ENCODE measurements around the gene LRP8. TPM values are rescaled to one million over a fixed set of nuclear protein-coding genes. Genes with fewer than 3 reads are reported as not detected.

The LRP8 gene
- total RNA-seq, 1 experiment from 2014 or later = 54.4 TPM

GRCh38 chr1:53271446-53272090 is 56.3 kb downstream of the LRP8 start:
- H3K9me3 ChIP-seq (ENCODE audit: low read length) = no peaks in the 10 kb centered on the region
- BruUV-seq (replicated peaks) = no TSS peak
- no peaks in the 10 kb centered on the region for H3K79me2 ChIP-seq (ENCODE audit: low read length)
- DNase-seq (no peak), ATAC-seq (no peak)
- peaks cover 22% of the 10 kb centered on the region for H3K36me3 ChIP-seq (ENCODE audit: low read depth, low read length)
- TF ChIP-seq EZH2 (IDR thresholded peaks at IDR 0.05; ENCODE audit: low read length, unreplicated experiment) (no peak), EZH2phosphoT487 (IDR thresholded peaks at IDR 0.05; ENCODE audit: borderline replicate concordance, low read length) (no peak), CTCF (conservative IDR thresholded peaks at IDR 0.05; ENCODE audit: low read depth, low read length) (no peak)
- ChIA-PET CTCF (no interaction called here), POLR2A (ENCODE audit: unreplicated experiment) (no interaction called here)
- intact Hi-C loops (cut with micrococcal nuclease) = no loop called here
- H3K9me2 ChIP-seq (replicated peaks; ENCODE audit: low read length) = no peaks in the 10 kb centered on the region
- H3K27ac ChIP-seq (ENCODE audit: low read length) = no peak overlapping the region
- H3K4me1 ChIP-seq (ENCODE audit: insufficient read depth, low read length) = peaks cover 20% of the 10 kb centered on the region
- no peak overlapping the region for H3K4me3 ChIP-seq (ENCODE audit: low read length)
- H3K9ac ChIP-seq (ENCODE audit: low read length) = no peak overlapping the region
- H3K27me3 ChIP-seq (ENCODE audit: low read length) = no peaks in the 10 kb centered on the region
- no peak overlapping the region for H2AFZ ChIP-seq (ENCODE audit: low read length)
- H4K20me1 ChIP-seq (ENCODE audit: low read length) = no peaks in the 10 kb centered on the region
- no peaks in the 10 kb centered on the region for H3F3A ChIP-seq (ENCODE audit: low read length, unreplicated experiment)
- no peak overlapping the region for H3K4me2 ChIP-seq (ENCODE audit: low read length)

- ATAC-seq = no peak
- no peak for DNase-seq
- no peaks in the 10 kb centered on the region for H3F3A ChIP-seq (ENCODE audit: low read length, unreplicated experiment)
- no TSS peak for BruUV-seq (replicated peaks)
- CTCF ChIA-PET = no interaction called here
- no peak overlapping the region for H3K4me2 ChIP-seq (ENCODE audit: low read length)
- H2AFZ ChIP-seq (ENCODE audit: low read length) = no peak overlapping the region
- H3K79me2 ChIP-seq (ENCODE audit: low read length) = no peaks in the 10 kb centered on the region
- TF ChIP-seq CTCF (conservative IDR thresholded peaks at IDR 0.05; ENCODE audit: low read depth, low read length) (no peak), EZH2 (IDR thresholded peaks at IDR 0.05; ENCODE audit: low read length, unreplicated experiment) (no peak), EZH2phosphoT487 (IDR thresholded peaks at IDR 0.05; ENCODE audit: borderline replicate concordance, low read length) (no peak)
- H4K20me1 ChIP-seq (ENCODE audit: low read length) = no peaks in the 10 kb centered on the region
- no peaks in the 10 kb centered on the region for H3K27me3 ChIP-seq (ENCODE audit: low read length)
- intact Hi-C loops (cut with micrococcal nuclease) = no loop called here
- peaks cover 20% of the 10 kb centered on the region for H3K4me1 ChIP-seq (ENCODE audit: insufficient read depth, low read length)
- POLR2A ChIA-PET (ENCODE audit: unreplicated experiment) = no interaction called here
- H3K9ac ChIP-seq (ENCODE audit: low read length) = no peak overlapping the region
- H3K4me3 ChIP-seq (ENCODE audit: low read length) = no peak overlapping the region
- no peak overlapping the region for H3K27ac ChIP-seq (ENCODE audit: low read length)
- no peaks in the 10 kb centered on the region for H3K9me2 ChIP-seq (replicated peaks; ENCODE audit: low read length)
- no peaks in the 10 kb centered on the region for H3K9me3 ChIP-seq (ENCODE audit: low read length)
- peaks cover 25% of the 10 kb centered on the region for H3K36me3 ChIP-seq (ENCODE audit: low read depth, low read length)
These were observed 57.0 kb downstream of the LRP8 start for GRCh38 chr1:53270873-53271272.

GRCh38 chr1:53270107-53270506 is 57.8 kb downstream of the LRP8 start:
- Histone ChIP-seq H3K79me2 (ENCODE audit: low read length) (no peaks in the 10 kb centered on the region), H3K9me3 (ENCODE audit: low read length) (no peaks in the 10 kb centered on the region), H3K27ac (ENCODE audit: low read length) (no peak overlapping the region), H3K9ac (ENCODE audit: low read length) (no peak overlapping the region), H3K36me3 (ENCODE audit: low read depth, low read length) (peaks cover 25% of the 10 kb centered on the region), H3K4me3 (ENCODE audit: low read length) (no peak overlapping the region), H3K4me1 (ENCODE audit: insufficient read depth, low read length) (peaks cover 20% of the 10 kb centered on the region), H4K20me1 (ENCODE audit: low read length) (no peaks in the 10 kb centered on the region), H3F3A (ENCODE audit: low read length, unreplicated experiment) (no peaks in the 10 kb centered on the region), H3K27me3 (ENCODE audit: low read length) (no peaks in the 10 kb centered on the region), H2AFZ (ENCODE audit: low read length) (no peak overlapping the region), H3K9me2 (replicated peaks; ENCODE audit: low read length) (no peaks in the 10 kb centered on the region), H3K4me2 (ENCODE audit: low read length) (no peak overlapping the region)
- BruUV-seq (replicated peaks) = no TSS peak
- intact Hi-C loops (cut with micrococcal nuclease) = no loop called here
- ChIA-PET POLR2A (ENCODE audit: unreplicated experiment) (no interaction called here), CTCF (no interaction called here)
- TF ChIP-seq EZH2phosphoT487 (IDR thresholded peaks at IDR 0.05; ENCODE audit: borderline replicate concordance, low read length) (no peak), EZH2 (IDR thresholded peaks at IDR 0.05; ENCODE audit: low read length, unreplicated experiment) (no peak), CTCF (conservative IDR thresholded peaks at IDR 0.05; ENCODE audit: low read depth, low read length) (no peak)
- ATAC-seq (no peak), DNase-seq (no peak)

Measured in PC-3 (cell line).